Fibroblast of pulmonary artery (primary cell): ENCODE measurements around the gene PYGB.

Experiments
- DNase-seq: peaks from one replicate; pipeline ENCODE4 v3.0.0-alpha.2; 2010; ENCODE audit warnings: low read depth
- H3K4me3 ChIP-seq: replicated peaks from 2 replicates; pipeline ENCODE4 v1.5.1; 2011; ENCODE audit warnings: low read depth, mild to moderate bottlenecking, control low read depth, low read length, moderate library complexity
- CTCF ChIP-seq: IDR thresholded peaks from 2 replicates; pipeline ENCODE4 v1.5.1; 2011; ENCODE audit warnings: mild to moderate bottlenecking, control low read depth, low read length, inconsistent platforms; ENCODE audit errors: missing control alignments

PYGB gene

DNA sequence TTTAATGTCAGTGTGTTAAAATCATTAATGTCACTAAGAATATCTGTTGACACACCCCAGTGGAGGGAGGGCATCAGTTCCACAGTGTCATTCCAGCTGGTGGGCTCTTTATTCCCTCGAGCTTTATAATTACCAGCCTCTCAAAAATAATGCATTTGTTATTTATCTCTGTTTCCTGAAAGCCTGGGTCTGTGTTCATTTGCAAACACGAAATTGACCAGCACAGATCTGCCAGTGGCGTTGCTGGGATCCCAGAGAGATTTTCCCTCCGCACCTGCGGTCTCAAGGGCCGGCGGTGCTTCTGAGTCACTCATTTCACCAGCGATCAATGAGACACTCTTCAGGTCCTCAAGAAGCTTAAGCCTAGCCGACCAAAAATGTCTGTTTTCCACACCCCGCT is 5.7 kb upstream of the PYGB start:
- TF ChIP-seq CTCF = no peak
- no peak for DNase-seq
- no peak overlapping the region for H3K4me3 ChIP-seq

DNA sequence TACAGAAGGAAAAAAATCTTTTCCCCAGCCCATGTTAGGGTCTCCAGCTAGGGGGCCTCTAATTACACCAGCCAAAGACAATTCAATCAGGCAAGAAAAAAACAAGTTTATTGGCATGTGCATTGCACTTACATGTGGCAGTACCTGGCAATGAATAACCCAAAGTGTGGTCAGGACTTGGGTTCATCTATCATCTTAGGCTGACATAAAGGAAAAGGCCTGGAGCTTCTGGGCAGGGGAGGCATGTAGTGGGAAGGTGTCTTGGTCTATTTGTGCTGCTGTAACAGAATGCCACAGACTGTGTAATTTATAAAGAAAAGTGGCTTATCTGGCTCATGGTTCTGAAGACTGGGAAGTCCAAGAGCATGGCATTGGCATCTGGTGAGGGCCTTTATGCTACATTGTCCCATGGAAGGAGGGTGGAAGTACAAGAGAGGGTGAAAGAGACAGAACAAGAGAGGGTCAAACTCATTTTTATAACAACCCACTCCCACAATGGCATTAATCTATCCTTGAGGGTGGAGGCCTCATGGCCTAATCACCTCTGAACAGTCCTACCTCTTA is 4.4 kb upstream of the PYGB start:
- DNase-seq = no peak
- H3K4me3 ChIP-seq = no peak overlapping the region
- TF ChIP-seq CTCF = no peak

DNA sequence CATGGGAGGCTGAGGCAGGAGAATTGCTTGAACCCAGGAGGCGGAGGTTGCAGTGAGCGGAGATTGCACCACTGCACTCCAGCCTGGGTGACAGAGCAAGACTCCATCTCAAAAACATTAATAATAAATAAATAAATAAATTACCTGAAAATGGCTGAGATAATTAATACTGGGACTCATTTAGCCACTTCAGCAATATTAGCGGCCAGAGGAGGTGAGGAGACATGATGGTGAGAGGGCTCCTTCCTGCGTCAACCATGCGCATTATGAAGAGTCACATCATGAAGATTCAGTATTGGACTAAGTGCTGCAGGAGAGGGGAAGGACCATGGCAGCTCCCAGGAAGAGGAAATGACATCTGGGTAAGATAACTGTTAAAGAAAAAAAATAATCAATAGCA is 2.9 kb upstream of the PYGB start:
- no peak for TF ChIP-seq CTCF
- H3K4me3 ChIP-seq = no peak overlapping the region
- no peak for DNase-seq

GRCh38 chr20:25245461-25245860 is 2.4 kb upstream of the PYGB start:
- TF ChIP-seq CTCF = no peak
- H3K4me3 ChIP-seq = no peak overlapping the region
- no peak for DNase-seq

DNA sequence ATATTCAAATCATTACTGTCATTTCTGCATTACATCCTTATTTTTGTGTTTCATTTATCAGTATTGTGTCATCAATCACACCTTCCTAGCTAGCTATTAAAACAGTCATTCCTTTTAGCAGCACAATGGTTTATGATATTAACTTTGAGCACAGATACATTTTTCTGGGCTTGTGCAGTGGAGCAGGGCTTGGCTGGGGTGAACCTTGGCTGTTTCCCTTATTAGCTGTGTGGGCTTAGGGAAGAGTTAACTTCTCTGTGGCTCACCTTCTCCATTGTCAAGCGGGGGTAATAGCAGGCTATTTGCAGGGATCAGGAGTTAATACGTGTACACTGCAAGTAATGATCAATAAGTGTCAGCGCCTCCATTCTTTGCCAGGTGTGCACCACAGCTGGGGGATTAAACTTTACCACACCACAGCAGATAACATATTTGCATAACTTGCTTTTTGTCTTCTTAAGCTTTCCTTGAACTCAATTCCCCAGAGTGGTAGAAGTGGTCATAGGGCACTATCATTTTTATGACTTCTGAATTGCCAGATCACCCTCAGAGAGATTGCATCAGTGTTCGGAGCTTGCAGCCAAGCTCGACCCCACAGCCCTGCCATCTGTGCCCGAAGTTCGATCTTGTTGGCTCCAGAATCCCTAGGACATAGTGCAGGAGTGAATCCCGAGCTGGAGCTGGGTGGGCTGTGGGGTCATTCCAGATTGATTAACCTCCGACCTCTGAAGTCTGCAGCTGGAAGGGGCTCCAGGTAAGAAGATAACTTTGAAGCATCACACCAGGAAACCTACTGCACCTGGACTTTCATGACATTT is 1.5 kb upstream of the PYGB start:
- no peak for DNase-seq
- peak overlapping the region; percentile 81 for H3K4me3 ChIP-seq
- TF ChIP-seq CTCF = no peak

DNA sequence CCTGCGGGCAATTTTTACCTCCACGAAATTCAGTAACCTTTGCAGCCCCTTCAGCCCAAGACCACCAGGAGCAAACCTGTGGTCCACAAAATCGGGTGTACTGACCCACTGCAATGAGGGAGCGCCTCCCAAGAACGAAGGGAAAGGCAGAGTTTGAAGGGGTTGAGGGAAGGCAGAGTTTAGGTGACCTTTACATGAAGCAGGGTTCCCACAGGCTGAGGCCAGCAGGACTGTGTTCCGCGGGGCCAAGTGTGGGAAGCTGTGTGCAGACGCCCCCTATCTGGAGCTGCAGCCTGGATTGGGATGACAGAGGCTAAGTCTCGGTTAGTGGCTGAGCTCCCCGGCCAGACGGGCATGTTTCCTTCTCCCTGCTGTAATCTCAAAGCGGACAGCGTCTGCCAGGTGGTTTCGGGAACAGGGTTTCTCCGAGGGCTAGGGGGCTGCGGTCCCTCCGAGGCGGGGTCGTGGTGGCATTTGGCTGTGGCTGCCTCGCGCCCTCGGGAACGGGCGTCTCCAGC is 826 bp upstream of the PYGB start:
- peak overlapping the region; percentile 81 for H3K4me3 ChIP-seq
- peak; percentile 58 for DNase-seq
- peak; percentile 59 for TF ChIP-seq CTCF

DNA sequence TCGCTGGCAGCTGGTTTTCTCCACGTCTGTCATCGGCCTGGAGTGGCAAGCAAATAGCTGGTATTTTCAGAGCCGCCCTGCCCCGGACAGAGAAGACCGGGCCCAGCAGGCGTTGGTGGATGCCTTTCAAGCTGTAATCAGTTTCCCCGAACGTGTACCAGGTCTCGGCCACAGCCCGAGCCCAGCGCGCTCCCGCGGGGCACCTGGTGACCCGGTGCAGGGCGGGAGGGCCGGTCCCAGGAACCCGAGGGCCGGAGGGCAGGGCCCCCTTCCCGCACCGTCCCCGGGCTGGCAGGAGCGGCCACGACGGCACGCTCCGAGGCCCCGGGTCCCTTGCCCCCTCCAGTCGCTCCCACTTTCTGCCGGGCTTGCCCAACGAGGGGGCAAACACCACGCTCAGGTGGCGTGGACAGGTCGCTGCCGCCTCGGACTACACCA is 348 bp upstream of the PYGB start:
- DNase-seq = no peak
- H3K4me3 ChIP-seq = peak overlapping the region; percentile 81
- no peak for TF ChIP-seq CTCF
